22Rv1 (cell line): Measurements from ENCODE around the gene PRR29.
"Not testable (repeated sequence)": the region's sequence is repeated elsewhere in the genome, so short reads cannot be mapped to it uniquely, and the experiment has no call there.

Source experiments
- CTCF ChIP-seq: fragments of 450-650 bp; IDR thresholded peaks from 2 replicates; pipeline ENCODE4 v1.5.1; 2017; ENCODE audit warnings: mild to moderate bottlenecking
- ZFX ChIP-seq: fragments of 450-650 bp; IDR thresholded peaks from 2 replicates; pipeline ENCODE4 v1.6.1; 2017; ENCODE audit warnings: antibody characterized with exemption, borderline replicate concordance

DNA sequence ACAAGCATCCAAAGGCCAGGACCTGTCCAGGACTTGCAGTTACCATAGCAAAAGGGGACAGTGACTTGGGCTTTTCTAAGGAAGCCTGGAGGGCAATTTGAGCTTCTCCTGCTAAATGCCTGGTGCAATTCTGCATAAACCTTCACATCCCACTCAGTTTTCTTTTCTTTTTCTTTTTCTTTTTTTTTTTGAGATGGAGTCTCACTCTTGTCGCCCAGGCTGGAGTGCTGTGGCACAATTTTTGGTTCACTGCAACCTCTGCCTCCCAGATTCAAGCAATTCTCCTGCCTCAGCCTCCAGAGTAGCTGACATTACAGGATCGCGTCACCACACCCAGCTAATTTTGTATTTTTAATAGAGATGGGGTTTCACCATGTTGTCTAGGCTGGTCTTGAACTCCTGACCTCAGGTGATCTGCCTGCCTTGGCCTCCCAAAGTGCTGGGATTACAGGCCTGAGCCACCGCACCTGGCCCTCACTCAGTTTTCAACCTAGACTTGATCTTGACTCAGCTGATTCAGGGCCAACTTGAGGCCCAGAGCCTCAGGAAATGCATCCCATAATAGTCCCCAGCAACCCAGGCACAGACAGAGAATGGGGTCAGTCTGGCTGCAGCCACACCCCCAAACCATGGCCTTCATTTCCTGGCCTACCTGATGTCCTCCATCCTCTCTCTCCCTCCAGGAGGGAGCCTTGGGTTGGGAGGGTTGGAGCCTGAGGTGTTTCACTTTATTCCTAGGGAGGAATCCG, 9.1 kb downstream of the PRR29 start:
- TF ChIP-seq CTCF, ZFX: not testable (repeated sequence)
